Panc1 (cell line): ENCODE measurements around the gene CR2. TPM values are rescaled to one million over a fixed set of nuclear protein-coding genes. Genes with fewer than 3 reads are reported as not detected.

ENCODE experiments used
- ATAC-seq: fragments of 200-7000 bp; cut with Tn5 transposase; 2 replicates; pipeline ENCODE4 v1.9.1; 2020; ENCODE audit warnings: mild to moderate bottlenecking, moderate library complexity
- BruUV-seq: library from RNA; stranded (reverse); fragments of 400-500 nt; replicated peaks from 2 replicates; lab custom pipeline; 2021; lab: Mats Ljungman, UMichigan
- CTCF ChIA-PET: fragments of 300-600 bp; sonication (Branson Sonifier 250); formaldehyde crosslinking; loops from one replicate; lab custom pipeline; 2022; ENCODE audit warnings: antibody characterized with exemption; lab: Charles Lee
- POLR2A ChIA-PET: fragments of 300-600 bp; sonication (Branson Sonifier 250); formaldehyde crosslinking; loops from one replicate; lab custom pipeline; 2022; ENCODE audit warnings: antibody characterized with exemption; lab: Charles Lee
- DNase-seq: peaks from one replicate; pipeline ENCODE4 v3.0.0-alpha.2; 2010; ENCODE audit warnings: low read depth, low spot score
- H3K27ac ChIP-seq: 2 replicates; pipeline ENCODE4 v1.5.1; 2011; ENCODE audit warnings: mild to moderate bottlenecking, low read length, inconsistent platforms
- H3K27me3 ChIP-seq: fragments of 200-500 bp; sonication (Bioruptor generic); 2 replicates; pipeline ENCODE4 v1.6.0; 2014; ENCODE audit warnings: low read length, inconsistent platforms; ENCODE audit not compliant: control insufficient read depth, insufficient read depth
- H3K36me3 ChIP-seq: fragments of 200-500 bp; sonication (Bioruptor generic); 2 replicates; pipeline ENCODE4 v1.5.1; 2014; ENCODE audit warnings: inconsistent platforms, mild to moderate bottlenecking, low read length, moderate library complexity; ENCODE audit not compliant: control insufficient read depth, insufficient read depth
- H3K4me1 ChIP-seq: 2 replicates; pipeline ENCODE4 v1.5.1; 2011; ENCODE audit warnings: inconsistent platforms, mild to moderate bottlenecking, low read length, moderate library complexity; ENCODE audit not compliant: control insufficient read depth, insufficient read depth
- H3K4me3 ChIP-seq, 2 experiments: 2 replicates each; pipeline ENCODE4 v1.5.1; 2011 to 2012; ENCODE audit warnings: low read depth in 2 of 2, low read length in 2 of 2, mild to moderate bottlenecking in 2 of 2, inconsistent platforms in 1 of 2, moderate library complexity in 1 of 2
- H3K9me3 ChIP-seq: fragments of 200-500 bp; sonication (Bioruptor generic); 2 replicates; pipeline ENCODE4 v1.5.1; 2014; ENCODE audit warnings: low read depth, mild to moderate bottlenecking, inconsistent platforms, low read length, moderate library complexity; ENCODE audit not compliant: control insufficient read depth, insufficient read depth
- CTCF ChIP-seq: fragments of 450-650 bp; IDR thresholded peaks from 2 replicates; pipeline ENCODE4 v1.5.1; 2017; ENCODE audit warnings: mild to moderate bottlenecking
- POLR2AphosphoS5 ChIP-seq: IDR thresholded peaks from 2 replicates; pipeline ENCODE4 v1.6.1; 2012; ENCODE audit warnings: mild to moderate bottlenecking, low read depth, low read length, moderate library complexity
- REST ChIP-seq, 2 experiments: IDR thresholded peaks; 2 replicates each; pipeline ENCODE4 v1.6.1; 2011 to 2012; ENCODE audit warnings: low read depth in 2 of 2, control low read depth in 1 of 2, low read length in 1 of 2, mild to moderate bottlenecking in 1 of 2, moderate library complexity in 1 of 2; ENCODE audit not compliant: insufficient read depth in 1 of 2
- SIN3A ChIP-seq: IDR thresholded peaks from 2 replicates; pipeline ENCODE4 v1.6.1; 2012; ENCODE audit warnings: low read depth, mild to moderate bottlenecking, low read length, moderate library complexity, borderline replicate concordance; ENCODE audit not compliant: insufficient read depth
- TCF7L2 ChIP-seq: IDR thresholded peaks from 2 replicates; pipeline ENCODE4 v1.6.1; 2011; ENCODE audit warnings: mild to moderate bottlenecking, low read depth, low read length, inconsistent platforms
- in situ Hi-C: cut with HindIII; loops from 2 replicates; pipeline ENCODE4 v1.10.0; 2016; ENCODE audit warnings: low sequenced_read_pairs, low pct_unique_long_range_greater_than_20kb
- intact Hi-C: fragments of 100-400 bp; cut with micrococcal nuclease; formaldehyde crosslinking; loops from one replicate; pipeline ENCODE4 v1.10.0; 2022; ENCODE audit not compliant: unreplicated experiment
- total RNA-seq: library from RNA; stranded (reverse); gene quantifications from one replicate; pipeline ENCODE4 v1.2.1, GENCODE V29; 2021; ENCODE audit not compliant: unreplicated experiment

Gene CR2
- total RNA-seq, 1 experiment from 2014 or later: 0.08 TPM

GRCh38 chr1:207487636-207488035 lies 33.5 kb downstream of the CR2 start:
- ChIA-PET CTCF (no interaction called here), POLR2A (no interaction called here)
- Histone ChIP-seq H3K36me3 (no peaks in the 10 kb centered on the region), H3K4me3 (no peak overlapping the region), H3K9me3 (no peaks in the 10 kb centered on the region), H3K27ac (no peak overlapping the region), H3K27me3 (no peaks in the 10 kb centered on the region; the same call in 1 of the 2 replicates), H3K4me1 (no peaks in the 10 kb centered on the region)
- TF ChIP-seq POLR2AphosphoS5 (no peak), REST (IDR thresholded peaks at IDR 0.05; ENCODE audit: insufficient read depth in 1 of 2, low read depth in 2 of 2, low read length in 1 of 2) (no peak), CTCF (no peak), TCF7L2 (no peak), SIN3A (no peak)
- BruUV-seq: no TSS peak
- intact Hi-C loops (no loop called here), in situ Hi-C loops (no loop called here)
- no peak for DNase-seq
- ATAC-seq: no peak

GRCh38 chr1:207493212-207493611 lies 39.1 kb downstream of the CR2 start:
- ChIA-PET CTCF (no interaction called here), POLR2A (no interaction called here)
- DNase-seq (no peak), ATAC-seq (no peak)
- BruUV-seq: no TSS peak
- TF ChIP-seq POLR2AphosphoS5 (no peak), REST (IDR thresholded peaks at IDR 0.05; ENCODE audit: insufficient read depth in 1 of 2, low read depth in 2 of 2, low read length in 1 of 2) (no peak), SIN3A (no peak), CTCF (no peak), TCF7L2 (no peak)
- Histone ChIP-seq H3K27ac (no peak overlapping the region), H3K9me3 (no peaks in the 10 kb centered on the region), H3K4me3 (no peak overlapping the region), H3K36me3 (no peaks in the 10 kb centered on the region), H3K4me1 (no peaks in the 10 kb centered on the region), H3K27me3 (peaks cover 12% of the 10 kb centered on the region)
- in situ Hi-C loops: no loop called here
- intact Hi-C loops: no loop called here
